Measurements from ENCODE around the gene GNL1.
A peak's percentile ranks its signal among the peaks of the same experiment; 100 is the strongest.
"Not testable (repeated sequence)": the region's sequence is repeated elsewhere in the genome, so short reads cannot be mapped to it uniquely, and the experiment has no call there.

The GNL1 gene

DNA sequence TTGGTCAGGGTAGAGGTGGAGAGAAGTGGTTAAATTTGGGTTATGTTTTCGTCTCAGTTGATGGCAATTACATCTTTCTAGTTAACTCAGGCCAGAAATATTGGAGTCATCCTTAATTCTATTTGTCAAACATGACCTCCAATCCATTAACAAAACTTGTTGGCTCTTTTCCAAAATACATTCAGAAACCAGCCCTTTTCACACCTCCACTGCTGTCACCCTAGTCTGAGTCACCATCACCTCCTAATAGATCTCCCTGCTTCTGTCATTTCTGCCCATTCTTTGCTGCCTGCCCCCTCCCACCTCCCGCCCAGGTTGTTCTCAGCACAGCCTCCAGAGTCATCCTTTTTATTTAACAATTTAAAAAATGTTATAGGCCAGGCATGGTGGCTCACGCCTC lies 12.0 kb upstream of the GNL1 start:
- no peak for DNase-seq

DNA sequence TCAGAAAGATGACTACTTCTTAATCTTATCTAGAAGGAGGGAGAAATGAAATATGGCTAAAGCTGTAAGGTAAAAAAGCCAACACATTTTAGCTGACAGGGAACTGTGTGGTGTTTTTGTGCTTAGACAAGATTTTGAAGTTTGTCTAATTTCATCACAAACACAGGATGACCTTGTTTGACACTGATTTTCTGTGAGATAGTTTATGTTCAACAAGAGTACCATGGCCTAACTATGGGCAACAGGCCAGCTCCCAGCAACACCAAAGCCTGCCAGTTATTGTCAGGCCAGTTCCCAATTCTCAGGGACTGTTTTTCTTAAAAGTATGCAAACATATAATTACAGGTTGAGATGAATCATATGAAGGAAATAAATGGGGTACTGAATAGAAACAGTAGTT lies 9.5 kb upstream of the GNL1 start:
- DNase-seq: no peak

DNA sequence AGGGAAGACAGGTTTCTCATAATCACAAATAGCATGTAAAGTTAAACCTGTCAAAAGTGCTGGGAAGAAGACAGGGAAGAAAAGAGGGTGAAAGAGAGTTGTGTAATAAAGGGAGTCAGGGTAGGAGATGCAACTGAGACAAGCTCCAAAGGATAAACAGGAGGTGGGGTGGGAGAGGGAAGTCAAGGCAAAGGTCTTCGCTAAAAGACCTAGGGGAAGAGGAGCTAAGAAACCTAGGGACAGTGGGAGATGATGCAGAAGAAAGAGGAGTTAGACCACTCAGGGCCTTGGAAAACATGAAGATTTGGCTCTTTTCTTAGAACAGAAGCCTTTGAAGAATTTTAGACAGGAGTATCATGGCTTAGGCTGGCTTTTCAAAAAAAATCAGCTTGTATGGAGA lies 7.8 kb upstream of the GNL1 start:
- no peak for DNase-seq

DNA sequence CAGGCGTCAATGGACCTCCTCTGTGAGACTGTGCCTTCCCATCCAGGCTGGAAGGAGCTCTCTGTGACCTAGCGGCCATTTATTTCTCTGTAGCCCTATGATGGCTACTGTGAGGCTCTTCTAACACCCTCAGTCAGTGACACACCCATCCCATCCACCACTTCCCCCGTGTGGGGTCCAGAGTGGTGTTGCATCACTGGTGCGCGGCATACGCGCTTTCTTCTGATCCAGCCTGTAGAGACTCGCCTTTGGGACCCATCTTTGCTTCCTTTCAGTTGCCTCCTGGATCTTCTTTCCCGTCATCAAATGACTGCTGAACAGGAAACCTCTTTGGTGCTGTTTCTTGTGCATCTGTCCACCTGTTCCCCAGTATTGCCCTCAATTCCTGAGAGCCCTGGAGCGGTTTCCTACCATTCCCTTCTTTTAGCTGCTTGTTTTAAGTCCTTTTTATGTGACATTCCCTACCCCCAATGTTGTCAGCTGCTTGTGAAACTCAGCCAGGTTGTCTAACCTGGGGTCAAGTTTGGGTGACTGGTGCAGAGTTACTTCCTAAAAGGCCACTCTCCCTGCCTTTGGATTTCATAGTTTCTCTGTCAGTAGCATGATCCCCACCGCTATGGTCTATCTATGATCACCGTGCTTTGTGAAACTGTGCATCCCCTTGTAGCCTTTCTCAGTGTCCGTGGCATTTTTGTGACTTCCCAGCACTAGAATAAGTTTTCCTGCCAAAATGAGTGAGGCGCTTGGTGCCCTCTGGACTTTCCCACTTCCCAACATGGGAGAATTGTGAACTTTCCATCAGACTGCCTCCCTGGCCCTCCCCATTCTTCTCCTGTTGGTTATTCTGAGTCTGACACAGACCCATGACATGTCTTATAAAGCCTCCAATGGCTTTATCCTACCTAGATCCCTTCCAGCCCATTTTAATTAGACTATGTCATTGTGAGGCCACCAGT lies 6.5 kb upstream of the GNL1 start:
- no peak for DNase-seq

DNA sequence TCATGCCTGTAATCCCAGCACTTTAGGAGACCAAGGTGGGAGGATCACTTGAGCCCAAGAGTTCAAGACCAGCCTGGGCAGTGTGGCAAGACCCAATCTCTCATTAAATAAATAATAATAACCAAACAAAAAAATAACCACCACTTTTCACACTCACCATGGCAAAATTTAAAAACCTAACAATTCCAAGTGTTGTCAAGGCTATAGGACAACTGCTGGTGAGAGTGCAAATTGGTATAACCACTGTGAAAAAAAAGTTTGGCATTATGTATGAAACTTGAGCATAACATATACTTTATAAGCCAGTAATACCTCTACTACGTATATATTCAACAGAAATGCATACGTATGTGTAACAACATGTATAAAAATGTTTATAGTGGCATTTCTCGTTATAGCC lies 4.6 kb upstream of the GNL1 start:
- DNase-seq: no peak

DNA sequence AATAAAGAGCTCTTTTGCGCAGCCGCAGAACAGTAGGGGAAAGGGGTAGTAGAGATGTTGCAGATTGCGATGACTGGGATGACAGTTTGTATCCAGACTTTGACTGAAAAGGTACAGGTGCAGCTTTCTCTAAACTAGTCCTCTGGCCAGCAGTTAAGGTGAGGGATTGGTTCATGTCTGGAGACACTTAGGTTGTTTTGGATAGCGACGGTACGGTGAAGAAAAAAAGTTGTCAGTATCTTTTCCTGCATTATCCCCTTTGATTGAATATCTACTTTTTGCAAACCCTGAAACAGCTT lies 1.3 kb upstream of the GNL1 start:
- DNase-seq: no peak

DNA sequence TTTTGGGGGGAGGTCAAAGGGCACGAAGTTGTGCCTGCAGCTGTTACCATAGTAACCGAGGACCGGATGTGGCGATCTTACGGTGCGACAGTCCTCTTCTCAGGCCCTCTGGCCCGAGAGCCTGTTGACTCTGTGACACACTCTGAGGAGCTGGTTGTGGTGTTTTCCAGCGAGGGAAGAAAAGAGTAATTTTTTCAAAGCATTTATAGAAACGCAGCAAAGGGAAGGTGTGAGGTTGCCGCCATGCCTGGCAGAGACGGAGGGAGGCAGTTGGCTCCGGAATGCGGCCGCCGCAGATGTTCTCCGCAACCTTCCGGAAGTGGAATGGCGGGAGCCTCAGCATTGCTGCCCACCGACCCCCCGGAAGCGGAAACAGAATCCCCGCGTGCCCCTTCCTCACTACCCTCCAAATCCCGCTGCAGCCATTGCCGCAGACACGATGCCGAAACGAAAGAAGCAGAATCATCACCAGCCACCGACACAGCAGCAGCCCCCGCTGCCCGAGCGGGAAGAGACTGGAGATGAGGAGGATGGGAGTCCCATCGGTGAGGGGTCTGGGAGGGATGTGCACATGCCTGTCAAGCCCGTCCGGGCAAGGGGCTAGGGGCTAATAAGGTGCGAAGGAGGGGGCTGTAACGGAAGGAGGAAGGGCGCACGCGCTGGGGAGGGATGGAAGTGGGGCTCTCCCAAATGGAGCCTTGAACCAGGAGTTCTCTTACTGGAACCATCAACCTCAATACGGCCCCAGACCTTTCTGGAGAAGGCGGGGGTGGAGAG lies 805 bp upstream of the GNL1 start, which contains the start of gene PRR3:
TSS of gene PRR3 (plus strand) at position 390 of the 777 bp plus-strand sequence. CDS start at position 440, 50 bp downstream.
- peak; percentile 92 for DNase-seq

DNA sequence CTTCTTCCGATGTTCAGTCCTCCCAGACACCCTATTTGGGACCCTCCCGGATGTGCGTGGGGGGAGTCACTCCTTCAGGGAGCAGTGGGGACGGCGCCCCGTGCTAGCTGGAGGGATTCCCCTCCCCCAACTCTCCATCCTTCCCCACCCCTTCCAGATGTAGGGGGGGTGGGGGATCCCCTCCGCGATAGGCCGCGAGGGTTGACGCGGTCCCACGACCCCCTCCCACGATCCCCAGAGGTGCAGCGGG lies 548 bp downstream of the GNL1 start:
- DNase-seq: no peak

DNA sequence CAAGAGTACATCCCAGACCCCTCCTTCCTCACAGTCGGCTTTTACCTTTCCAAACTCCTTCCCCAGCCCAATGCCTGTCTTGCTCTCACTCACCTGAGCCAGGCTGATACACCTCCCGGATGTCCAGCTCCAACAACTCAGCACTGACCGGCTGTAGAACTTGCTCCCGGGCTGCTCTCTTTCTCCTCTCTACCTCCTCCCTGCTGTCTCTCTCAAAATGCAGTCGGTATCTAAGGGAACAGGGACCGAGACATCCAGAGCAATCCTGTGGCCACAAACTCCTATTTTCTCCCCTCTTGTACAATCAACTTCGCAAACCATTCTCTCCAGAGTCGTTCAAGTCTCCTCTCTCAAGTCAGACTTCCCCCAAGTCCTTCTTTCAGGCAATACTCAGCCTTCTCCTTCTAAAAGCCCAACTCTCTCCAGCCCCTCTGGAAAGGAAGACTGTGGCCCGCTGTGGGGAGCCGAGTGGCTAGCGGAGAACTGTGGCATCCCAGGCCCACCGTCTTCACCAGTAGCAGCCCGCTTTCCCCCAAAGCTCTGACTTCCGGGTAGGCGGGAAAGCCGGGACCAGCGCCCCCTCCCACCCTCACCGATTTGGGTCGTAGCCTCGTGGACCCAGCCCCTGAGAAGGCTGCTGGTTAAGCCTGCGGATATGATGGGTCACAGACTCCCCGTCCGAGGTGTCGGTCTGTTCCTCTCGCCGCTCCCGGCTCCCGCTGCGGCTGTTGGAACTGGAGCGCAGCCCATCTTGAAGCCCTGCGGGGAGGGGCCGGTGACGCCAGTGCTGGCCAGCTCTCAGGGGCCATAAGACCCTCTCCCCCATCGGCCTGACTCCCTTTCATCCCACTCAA lies 1.1 kb downstream of the GNL1 start:
- no peak for DNase-seq

DNA sequence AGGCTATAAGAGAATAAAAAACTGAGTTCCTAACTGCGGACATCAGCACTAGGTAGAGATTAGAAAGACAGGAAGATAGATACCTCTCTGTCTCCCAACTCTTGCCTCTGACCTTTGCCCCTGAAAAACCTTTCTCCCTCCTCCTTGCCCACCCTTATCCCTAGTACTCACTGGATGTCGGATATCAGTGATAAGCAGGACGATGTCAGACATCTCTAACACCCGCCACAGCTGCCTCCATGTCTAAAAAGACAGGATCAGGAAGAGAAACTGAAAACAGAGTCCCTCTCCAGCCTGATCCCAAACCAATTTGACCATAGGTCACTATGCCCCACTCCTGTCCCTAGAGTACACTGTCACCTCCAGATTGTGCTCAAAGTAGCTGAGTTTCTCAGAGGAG lies 1.9 kb downstream of the GNL1 start:
- DNase-seq: no peak

DNA sequence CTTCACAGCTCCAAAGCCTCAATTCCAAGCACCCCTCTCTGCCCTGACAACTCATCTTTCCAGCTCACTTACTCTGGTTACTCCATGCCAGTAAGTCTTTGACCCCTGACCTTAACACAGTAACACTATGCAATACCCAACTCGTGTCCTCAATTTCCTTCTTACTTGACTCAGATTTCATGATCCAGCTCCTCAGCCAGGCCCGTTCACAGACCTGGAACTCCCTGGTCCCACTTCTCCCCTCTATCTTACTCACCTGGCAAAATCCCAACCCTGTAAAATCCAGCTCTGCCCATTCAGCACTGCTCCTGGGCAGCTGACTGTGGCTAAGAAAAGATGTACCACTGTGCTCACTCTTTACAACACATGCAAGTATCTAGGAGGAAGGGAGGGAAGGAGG lies 7.9 kb downstream of the GNL1 start:
- no peak for DNase-seq

DNA sequence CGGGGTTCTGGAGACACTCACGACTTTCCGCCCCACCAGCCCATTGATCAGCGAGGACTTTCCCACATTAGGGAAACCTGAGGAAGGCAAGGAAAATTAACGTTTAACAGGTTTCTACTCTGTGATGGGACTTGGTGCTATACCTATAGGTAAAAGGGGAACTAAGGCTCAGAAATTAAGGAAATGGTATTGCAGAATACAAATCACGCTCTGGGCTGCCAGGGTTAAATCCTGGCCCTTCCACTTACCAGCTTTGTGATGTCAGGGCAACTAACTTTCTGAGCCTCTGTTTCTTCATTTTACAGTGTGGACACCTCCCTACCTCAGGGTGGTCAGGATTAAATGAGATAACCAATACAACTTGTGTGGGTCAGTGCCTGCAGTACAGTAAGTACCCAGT lies 8.8 kb downstream of the GNL1 start:
- DNase-seq: no peak

DNA sequence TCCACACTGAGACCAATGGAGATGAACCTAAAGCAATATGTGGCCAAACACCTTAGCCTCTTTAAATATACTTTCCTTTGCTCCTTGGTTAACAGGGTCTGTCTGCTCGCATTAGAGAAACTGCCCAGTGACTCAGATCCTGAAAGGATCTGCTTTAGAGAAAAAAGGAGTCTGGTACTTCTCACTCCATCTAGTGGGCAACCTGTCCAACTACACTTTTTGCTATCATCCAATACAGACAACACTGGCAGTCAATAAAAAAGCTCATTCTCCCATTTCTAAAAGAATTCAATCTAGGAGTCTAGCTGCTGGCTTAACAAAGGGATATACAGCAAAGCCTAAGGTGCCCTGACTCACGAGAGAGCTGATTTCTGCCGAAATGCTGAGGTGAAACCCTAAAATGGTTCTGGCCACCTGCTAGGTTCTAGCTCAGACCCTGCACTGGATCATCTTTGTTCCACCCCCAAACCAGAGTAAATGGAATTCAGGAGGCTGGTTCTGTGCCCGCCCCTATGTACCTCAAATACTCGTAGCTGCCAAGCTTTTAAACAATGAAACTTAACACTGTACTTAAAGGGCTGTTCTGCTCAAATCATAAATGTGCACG lies 11.5 kb downstream of the GNL1 start:
- no peak for DNase-seq

DNA sequence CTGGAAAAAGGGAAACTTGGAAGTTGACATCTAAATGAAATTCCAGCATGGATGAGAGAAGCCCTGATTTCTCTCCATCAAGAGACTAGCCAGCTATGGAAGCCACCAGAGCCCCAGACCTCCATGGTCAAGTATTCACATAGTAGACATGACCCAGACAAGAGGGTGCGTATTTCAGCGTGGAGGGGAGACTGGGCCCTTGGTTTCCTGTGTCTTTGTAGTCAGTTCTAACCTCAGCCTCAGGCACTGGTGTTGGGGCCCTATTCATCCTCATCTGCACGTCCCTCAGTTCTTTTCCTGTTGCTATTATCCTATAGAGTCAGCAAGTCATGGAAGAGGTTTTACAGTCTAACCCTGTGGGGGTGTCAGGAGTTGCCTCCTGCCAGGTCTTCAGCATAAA lies 12.5 kb downstream of the GNL1 start:
- no peak for DNase-seq

DNA sequence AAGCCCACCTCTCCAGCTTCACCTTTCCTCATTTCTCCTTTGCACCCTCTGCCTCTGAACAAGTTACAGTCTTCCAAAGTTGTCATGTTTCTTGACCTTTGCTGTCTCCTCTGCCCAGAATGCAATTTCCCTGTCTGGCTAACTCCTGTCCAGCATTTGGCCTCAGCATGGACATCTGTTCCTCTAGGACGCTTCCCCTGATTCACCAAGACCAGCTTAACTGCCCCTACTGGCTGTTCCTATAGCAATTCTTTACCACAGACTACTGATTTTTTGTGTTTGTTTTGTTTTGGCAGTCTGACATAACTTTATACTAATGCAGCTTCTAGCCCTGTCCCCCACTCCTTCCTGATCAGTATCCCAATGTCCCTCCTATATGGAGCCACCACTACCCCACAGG lies 13.4 kb downstream of the GNL1 start:
- no peak for DNase-seq

DNA sequence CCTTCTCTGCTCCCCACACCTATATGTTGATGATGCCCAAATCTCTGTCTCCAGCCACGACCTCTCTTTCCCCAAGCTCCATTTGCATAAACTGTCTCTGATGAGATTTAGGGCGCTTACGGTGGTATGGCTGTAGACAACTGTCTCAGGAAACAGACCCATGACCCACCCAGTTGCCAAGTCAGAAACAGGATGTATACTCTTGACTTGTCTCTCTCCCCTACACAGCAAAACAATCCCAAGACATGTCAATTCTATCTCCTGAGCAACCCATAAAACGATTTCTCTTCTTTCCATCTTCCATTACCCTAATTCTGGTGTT lies 13.9 kb downstream of the GNL1 start:
- no peak for DNase-seq

DNA sequence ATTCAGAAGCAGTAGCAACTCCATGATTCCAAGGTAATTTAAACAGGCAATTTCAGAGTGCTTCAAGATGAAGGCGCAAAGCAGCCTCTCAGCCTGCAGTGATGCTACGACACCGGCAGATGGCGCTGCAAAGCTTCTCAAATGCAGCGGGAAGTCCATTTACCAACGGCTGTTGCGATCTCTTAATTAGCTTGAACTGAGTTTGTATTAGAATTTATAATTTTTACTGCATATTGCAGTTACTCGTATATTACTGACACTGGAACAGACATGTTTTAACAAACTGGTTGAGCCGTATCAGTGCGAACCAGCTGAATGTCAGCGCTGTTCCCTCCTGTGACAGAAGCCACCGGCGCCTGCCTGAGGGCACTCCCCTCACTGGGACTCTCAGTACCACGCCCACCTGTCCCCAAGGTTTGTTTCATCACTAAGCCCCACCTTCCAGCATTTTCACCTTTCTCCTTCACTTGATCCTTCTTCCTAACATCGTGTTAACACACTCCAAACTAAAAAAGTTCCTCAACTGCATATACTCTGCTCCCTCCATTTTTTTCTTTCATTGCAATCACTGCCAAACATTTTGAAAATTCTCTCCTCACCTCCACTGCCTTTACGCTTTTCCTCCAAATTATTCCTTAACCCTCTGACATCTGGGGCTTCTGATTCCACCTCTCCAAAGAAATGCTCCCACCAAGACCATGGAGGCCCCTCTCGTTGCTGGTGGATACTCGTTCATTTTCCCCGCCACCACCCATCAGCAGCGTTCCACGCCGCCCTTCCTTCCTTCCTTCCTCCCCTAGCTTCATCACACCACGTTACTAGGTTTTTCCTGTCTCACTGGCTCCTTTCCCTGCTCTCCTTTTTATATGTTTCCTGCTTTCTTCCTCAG lies 14.5 kb downstream of the GNL1 start:
- peak; percentile 87 for DNase-seq

DNA sequence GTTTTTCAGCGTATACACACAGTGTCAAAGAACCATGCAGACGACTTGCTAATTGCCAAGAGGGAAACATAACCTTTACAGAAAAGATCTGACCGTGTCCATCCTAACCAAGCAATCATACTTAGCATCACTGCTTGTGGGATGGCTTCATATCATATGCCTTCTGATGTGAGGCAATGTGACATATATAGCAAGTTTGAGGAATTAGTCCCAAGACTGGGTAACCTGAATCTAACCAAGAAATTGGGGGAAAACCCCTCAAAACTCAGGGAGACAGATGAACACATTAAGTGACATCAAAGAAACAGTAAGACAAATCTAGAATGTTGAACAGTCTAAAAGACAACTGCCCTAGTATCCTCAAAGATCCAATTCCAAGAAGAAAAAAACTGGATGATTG lies 18.4 kb downstream of the GNL1 start:
- no peak for DNase-seq

DNA sequence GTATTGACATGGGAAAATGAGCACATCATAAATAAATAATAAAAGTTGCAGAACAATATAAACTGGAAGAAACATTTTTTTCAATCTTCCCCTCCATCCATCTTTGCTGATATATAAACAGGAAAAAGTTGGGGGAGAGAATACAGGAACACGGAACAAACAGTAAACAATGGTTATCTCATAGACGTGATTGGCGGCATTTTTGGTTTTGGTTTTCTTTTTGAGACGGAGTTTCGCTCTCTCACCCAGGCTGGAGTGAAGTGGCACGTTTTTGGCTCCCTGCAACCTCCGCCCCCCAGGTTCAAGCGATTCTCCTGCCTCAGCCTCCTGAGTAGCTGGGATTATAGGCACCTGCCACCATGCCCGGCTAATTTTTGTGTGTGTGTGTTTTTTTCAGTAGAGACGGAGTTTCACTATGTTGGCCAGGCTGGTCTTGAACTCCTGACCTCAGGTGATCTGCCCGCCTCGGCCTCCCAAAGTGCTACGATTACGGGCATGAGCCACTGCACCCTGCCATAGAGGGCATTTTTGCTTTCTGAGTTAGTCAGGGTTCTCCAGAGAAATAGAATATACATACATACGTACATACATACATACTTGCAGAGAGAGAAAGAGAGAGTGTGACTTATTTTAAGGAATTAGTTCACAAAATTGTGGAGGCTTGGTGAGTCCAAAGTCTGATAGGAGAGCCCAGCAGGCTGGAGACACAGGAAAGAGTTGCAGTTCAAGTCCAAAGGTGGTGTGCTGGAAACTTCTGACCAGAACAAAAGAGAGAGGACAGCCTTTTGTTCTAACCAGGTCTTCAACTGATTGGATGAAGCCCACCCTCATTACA lies 22.6 kb downstream of the GNL1 start:
- DNase-seq: no peak

DNA sequence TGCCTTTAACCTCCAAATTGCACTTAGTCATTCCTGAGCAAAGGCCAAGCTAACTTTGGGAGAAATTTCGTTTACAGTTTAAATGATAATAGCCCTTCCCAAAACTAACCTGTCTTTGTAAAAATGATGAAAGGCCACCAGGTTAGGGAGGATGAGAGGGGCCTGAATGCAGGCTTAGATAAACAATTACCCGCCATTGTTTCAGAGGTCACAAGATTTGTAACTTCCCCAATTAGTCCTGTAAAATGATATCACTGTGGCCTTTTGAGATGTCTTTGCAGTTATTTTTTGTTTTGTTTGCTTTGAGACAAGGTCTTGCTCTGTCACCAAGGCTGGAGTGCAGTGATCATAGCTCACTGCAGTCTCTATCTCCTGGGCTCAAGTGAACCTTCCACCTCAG lies 26.3 kb downstream of the GNL1 start:
- no peak for DNase-seq

DNA sequence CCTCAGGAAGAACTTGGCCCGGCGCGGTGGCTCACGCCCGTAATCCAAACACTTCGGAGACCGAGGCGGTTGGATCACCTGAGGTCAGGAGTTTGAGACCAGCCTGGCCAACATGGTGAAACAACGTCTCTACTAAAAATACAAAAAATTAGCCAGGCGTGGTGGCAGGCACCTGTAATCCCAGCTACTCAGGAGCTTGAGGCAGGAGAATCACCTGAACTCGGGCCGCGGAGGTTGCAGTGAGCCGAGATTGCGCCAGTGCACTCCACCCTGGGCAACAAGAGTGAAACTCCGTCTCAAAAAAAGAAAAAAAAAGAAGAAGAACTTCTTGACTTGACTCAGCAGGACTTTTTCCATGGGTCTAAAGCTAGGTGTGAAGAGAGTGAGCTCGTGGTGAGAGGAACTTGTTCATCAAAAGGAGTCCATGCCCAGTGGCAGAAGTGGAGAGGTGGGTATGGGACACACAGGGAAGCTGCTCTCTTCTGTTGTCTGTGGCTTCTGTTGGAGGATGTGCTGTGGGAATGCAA lies 26.9 kb downstream of the GNL1 start:
- DNase-seq: not testable (repeated sequence)

All from activated CD8-positive, alpha-beta memory T cell treated with anti-CD3 and anti-CD28 coated beads for 24 hours (primary cell).